HepG2 (cell line): ENCODE measurements around the gene OR2AG2. TPM values are rescaled to one million over a fixed set of nuclear protein-coding genes. Genes with fewer than 3 reads are reported as not detected.

Source experiments
- ATAC-seq: fragments of 200-7000 bp; cut with Tn5 transposase; 3 replicates; pipeline ENCODE4 v1.9.1; 2020; ENCODE audit warnings: mild to moderate bottlenecking, moderate library complexity
- BruUV-seq: library from RNA; stranded (reverse); fragments of 400-500 nt; replicated peaks from 2 replicates; lab custom pipeline; 2021; lab: Mats Ljungman, UMichigan
- CTCF ChIA-PET: fragments of 300-600 bp; formaldehyde crosslinking; extraction: SDS; loops from one replicate; lab custom pipeline; 2021; ENCODE audit warnings: low total read pairs, inconsistent platforms, low intra/inter-chr PET ratio; lab: Yijun Ruan, JAX
- POLR2A ChIA-PET: fragments of 350-600 bp; sonication (Branson Sonifier 250); formaldehyde crosslinking; loops from one replicate; lab custom pipeline; 2020; ENCODE audit warnings: antibody characterized with exemption, inconsistent platforms; lab: Yijun Ruan, JAX
- DNase-seq: peaks from one replicate; pipeline ENCODE4 v3.0.0-alpha.2; 2015; ENCODE audit warnings: low spot score
- FAIRE-seq: peaks from 3 replicates; lab custom pipeline; 2011; peaks lifted over from hg19 to GRCh38; lab: Jason Lieb, UNC
- H2AFZ ChIP-seq: one replicate; pipeline ENCODE4 v1.6.1; 2011; ENCODE audit warnings: low read length, inconsistent platforms
- H3K27ac ChIP-seq: fragments of 300-600 bp; 3 replicates; pipeline ENCODE4 v1.8.0; 2011; ENCODE audit warnings: mixed run types, mild to moderate bottlenecking, mixed read lengths, low read length, inconsistent platforms; ENCODE audit not compliant: insufficient read depth; ENCODE audit errors: extremely low read length
- H3K27me3 ChIP-seq, 2 experiments: fragments of 200-600 bp in 1 of 2; 2 replicates in 1 of 2; 3 replicates in 1 of 2; pipeline versions ENCODE4 v1.6.0 to v1.8.0; 2011; ENCODE audit warnings: low read length in 2 of 2, mild to moderate bottlenecking in 2 of 2, moderate library complexity in 2 of 2, inconsistent platforms in 1 of 2; ENCODE audit not compliant: insufficient read depth in 2 of 2, control insufficient read depth in 1 of 2
- H3K36me3 ChIP-seq, 2 experiments: fragments of 200-600 bp in 1 of 2; replicated peaks in 1 of 2; 2 replicates in 1 of 2; 3 replicates in 1 of 2; pipeline versions ENCODE4 v1.5.1 to v1.8.0; 2011; ENCODE audit warnings: low read length in 2 of 2, inconsistent platforms in 1 of 2; ENCODE audit not compliant: insufficient read depth in 2 of 2, control insufficient read depth in 1 of 2
- H3K4me1 ChIP-seq: 2 replicates; pipeline ENCODE4 v1.5.1; 2012; ENCODE audit warnings: low read length, inconsistent platforms; ENCODE audit not compliant: insufficient read depth
- H3K4me2 ChIP-seq: 2 replicates; pipeline ENCODE4 v1.6.0; 2011; ENCODE audit warnings: low read depth, low read length, inconsistent platforms
- H3K4me3 ChIP-seq, 3 experiments: fragments of 200-600 bp in 1 of 3; sonication (generic), shearing (Covaris generic) in 1 of 3; replicated peaks in 1 of 3; 2 replicates each; pipeline ENCODE4 v1.5.1; 2011 to 2016; ENCODE audit warnings: low read length in 3 of 3, inconsistent platforms in 2 of 3, low read depth in 2 of 3, mild to moderate bottlenecking in 2 of 3, control low read depth in 1 of 3, mixed read lengths in 1 of 3; ENCODE audit not compliant: insufficient read depth in 1 of 3
- H3K79me2 ChIP-seq: one replicate; pipeline ENCODE4 v1.6.1; 2011; ENCODE audit warnings: low read length, inconsistent platforms; ENCODE audit not compliant: insufficient read depth
- H3K9ac ChIP-seq: 2 replicates; pipeline ENCODE4 v1.6.0; 2011; ENCODE audit warnings: mild to moderate bottlenecking, low read depth, low read length, inconsistent platforms; ENCODE audit not compliant: insufficient read depth
- H3K9me3 ChIP-seq: 2 replicates; pipeline ENCODE4 v1.5.1; 2012; ENCODE audit warnings: mild to moderate bottlenecking, low read length
- H4K20me1 ChIP-seq: 2 replicates; pipeline ENCODE4 v1.6.0; 2011; ENCODE audit warnings: inconsistent platforms, mild to moderate bottlenecking, low read length, moderate library complexity; ENCODE audit not compliant: insufficient read depth
- FOXA3 ChIP-seq: IDR thresholded peaks from 2 replicates; pipeline ENCODE4 v1.6.1; 2016; ENCODE audit warnings: missing genetic modification reagents, missing compliant biosample characterization
- GABPB1 ChIP-seq: IDR thresholded peaks from 2 replicates; pipeline ENCODE4 v1.6.1; 2016; ENCODE audit warnings: mild to moderate bottlenecking, missing genetic modification reagents, moderate library complexity, missing compliant biosample characterization
- GZF1 ChIP-seq: sonication (generic); formaldehyde crosslinking; IDR thresholded peaks from 2 replicates; pipeline ENCODE4 v1.5.1; 2020; ENCODE audit warnings: mild to moderate bottlenecking, missing genetic modification reagents
- KLF6 ChIP-seq: IDR thresholded peaks from 2 replicates; pipeline ENCODE4 v1.8.0; 2016; ENCODE audit warnings: missing biosample characterization, missing genetic modification reagents
- ZBTB8A ChIP-seq: sonication (generic); formaldehyde crosslinking; IDR thresholded peaks from 2 replicates; pipeline ENCODE4 v1.4.0; 2020; ENCODE audit warnings: mild to moderate bottlenecking, low read depth, missing genetic modification reagents, borderline replicate concordance
- ZNF143 ChIP-seq: sonication (generic); formaldehyde crosslinking; IDR thresholded peaks from 2 replicates; pipeline ENCODE4 v1.4.0; 2020; ENCODE audit warnings: missing genetic modification reagents
- ZNF354B ChIP-seq: sonication (generic); formaldehyde crosslinking; IDR thresholded peaks from 2 replicates; pipeline ENCODE4 v1.8.0; 2022; ENCODE audit warnings: mild to moderate bottlenecking, missing genetic modification reagents
- ZNF670 ChIP-seq: sonication (generic); formaldehyde crosslinking; IDR thresholded peaks from 2 replicates; pipeline ENCODE4 v1.8.0; 2022; ENCODE audit warnings: mild to moderate bottlenecking, missing genetic modification reagents, borderline replicate concordance
- WGBS: methylation state at CpG from one replicate; pipeline ENCODE4 v1.1.6; 2017; ENCODE audit warnings: low lambda C conversion rate; 5-methylcytosine and 5-hydroxymethylcytosine counted together
- in situ Hi-C: cut with HindIII; loops from 2 replicates; pipeline ENCODE4 v1.10.0; 2017; ENCODE audit warnings: low pct_unique_long_range_greater_than_20kb; ENCODE audit not compliant: extremely low pct_ligation_motif_present
- intact Hi-C: fragments of 100-400 bp; cut with micrococcal nuclease; formaldehyde crosslinking; loops from one replicate; pipeline ENCODE4 v1.10.0; 2022; ENCODE audit not compliant: unreplicated experiment
- polyA plus RNA-seq, 8 experiments: library from polyadenylated mRNA; depleted of rRNA in 3 of 8; stranded (reverse) in 7 of 8; unstranded in 1 of 8; fragments of >200 nt; fragmentation: Illumina TruSeq in 4 of 8; extraction: Trizol in 4 of 8; gene quantifications; 2 replicates each; pipeline versions ENCODE4 v1.2.1 to v1.2.3, GENCODE V29; 2011 to 2016; ENCODE audit warnings: low read depth in 4 of 8, missing spikeins in 1 of 8, mixed read lengths in 1 of 8; ENCODE audit not compliant: insufficient read depth in 1 of 8
- total RNA-seq, 5 experiments: library from RNA; depleted of rRNA; stranded (reverse); fragments of >200 nt; fragmentation: Illumina TruSeq; extraction: Trizol; gene quantifications; 2 replicates each; pipeline ENCODE4 v1.2.3, GENCODE V29; 2016; ENCODE audit warnings: low read depth in 1 of 5
- TF ChIP-seq, protein P1 (sequence below): sonication (generic); formaldehyde crosslinking; IDR thresholded peaks from 2 replicates; pipeline ENCODE4 v1.4.0; 2020; ENCODE audit warnings: missing genetic modification reagents
- TF ChIP-seq, protein P2 (sequence below): sonication (generic); formaldehyde crosslinking; IDR thresholded peaks from 2 replicates; pipeline ENCODE4 v1.4.0; 2020; ENCODE audit warnings: low read depth, mild to moderate bottlenecking, missing genetic modification reagents

The OR2AG2 gene
- total and polyA plus RNA-seq, 2 of the 13 experiments (the other 11 are each of a cell fraction or from before 2014, with no cell fraction given) = not detected

DNA sequence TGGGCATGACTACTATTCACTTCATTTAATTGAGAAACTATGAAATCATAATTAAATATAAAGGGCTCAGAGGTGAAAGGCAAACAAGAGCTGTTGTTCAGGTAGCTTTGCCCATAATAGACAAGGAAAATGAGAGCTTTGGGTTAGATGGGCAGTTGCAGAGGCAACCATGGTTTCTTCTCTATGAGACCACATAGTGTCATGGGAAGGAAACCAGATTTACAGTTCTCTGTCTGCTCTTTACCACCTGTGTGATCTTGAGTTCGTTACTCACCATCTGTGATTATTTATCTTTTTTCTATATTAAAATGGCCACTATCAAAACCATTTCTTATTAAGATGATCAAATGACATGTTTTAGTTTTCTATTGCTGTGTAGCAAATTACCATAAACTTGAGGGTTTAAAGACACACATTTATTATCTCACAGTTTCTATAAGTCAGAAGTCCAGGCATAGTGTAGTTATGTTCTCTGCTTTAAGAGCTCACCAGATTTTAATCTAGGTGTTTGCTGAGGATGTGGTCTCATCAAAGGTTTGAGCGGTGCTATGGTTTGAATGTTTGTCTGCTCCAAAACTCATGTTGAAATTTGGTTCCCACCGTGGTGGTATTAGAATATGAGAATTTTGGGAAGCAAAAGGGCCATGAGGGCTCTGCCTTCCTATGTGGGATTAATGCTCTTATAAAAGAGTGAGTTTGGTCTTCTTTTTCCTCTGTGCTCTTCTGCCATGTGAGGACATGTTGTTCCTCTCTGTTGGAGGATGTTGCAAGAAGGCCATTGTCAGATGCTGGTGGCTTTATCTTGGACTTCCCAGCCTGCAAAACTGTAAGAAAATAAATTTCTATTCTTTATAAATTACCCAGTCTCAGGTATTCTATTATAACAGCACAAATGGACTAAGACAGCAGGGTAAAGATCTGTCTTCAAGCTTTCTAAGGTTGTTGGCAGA is 38.2 kb downstream of the OR2AG2 start:
- 33% methylated on average over 3 of the region's 3 CpGs for WGBS
- Histone ChIP-seq H3K9ac (no peak overlapping the region), H4K20me1 (no peaks in the 10 kb centered on the region), H3K9me3 (no peaks in the 10 kb centered on the region), H3K4me2 (no peak overlapping the region), H2AFZ (no peak overlapping the region), H3K27ac (no peak overlapping the region), H3K4me1 (no peaks in the 10 kb centered on the region), H3K36me3 (no peaks in the 10 kb centered on the region), H3K4me3 (no peak overlapping the region), H3K27me3 (no peaks in the 10 kb centered on the region), H3K79me2 (no peaks in the 10 kb centered on the region)
- ChIA-PET CTCF (no interaction called here), POLR2A (no interaction called here)
- DNase-seq (no peak), ATAC-seq (no peak), FAIRE-seq (no peak)
- in situ Hi-C loops = no loop called here
- intact Hi-C loops = no loop called here
- no TSS peak for BruUV-seq
- TF ChIP-seq, protein P1, sequence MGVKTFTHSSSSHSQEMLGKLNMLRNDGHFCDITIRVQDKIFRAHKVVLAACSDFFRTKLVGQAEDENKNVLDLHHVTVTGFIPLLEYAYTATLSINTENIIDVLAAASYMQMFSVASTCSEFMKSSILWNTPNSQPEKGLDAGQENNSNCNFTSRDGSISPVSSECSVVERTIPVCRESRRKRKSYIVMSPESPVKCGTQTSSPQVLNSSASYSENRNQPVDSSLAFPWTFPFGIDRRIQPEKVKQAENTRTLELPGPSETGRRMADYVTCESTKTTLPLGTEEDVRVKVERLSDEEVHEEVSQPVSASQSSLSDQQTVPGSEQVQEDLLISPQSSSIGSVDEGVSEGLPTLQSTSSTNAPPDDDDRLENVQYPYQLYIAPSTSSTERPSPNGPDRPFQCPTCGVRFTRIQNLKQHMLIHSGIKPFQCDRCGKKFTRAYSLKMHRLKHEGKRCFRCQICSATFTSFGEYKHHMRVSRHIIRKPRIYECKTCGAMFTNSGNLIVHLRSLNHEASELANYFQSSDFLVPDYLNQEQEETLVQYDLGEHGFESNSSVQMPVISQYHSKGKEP = no peak
- TF ChIP-seq ZNF354B (CRISPR knock-in tag) = no peak
- no peak for TF ChIP-seq FOXA3 (CRISPR knock-in tag)
- TF ChIP-seq, protein P2, sequence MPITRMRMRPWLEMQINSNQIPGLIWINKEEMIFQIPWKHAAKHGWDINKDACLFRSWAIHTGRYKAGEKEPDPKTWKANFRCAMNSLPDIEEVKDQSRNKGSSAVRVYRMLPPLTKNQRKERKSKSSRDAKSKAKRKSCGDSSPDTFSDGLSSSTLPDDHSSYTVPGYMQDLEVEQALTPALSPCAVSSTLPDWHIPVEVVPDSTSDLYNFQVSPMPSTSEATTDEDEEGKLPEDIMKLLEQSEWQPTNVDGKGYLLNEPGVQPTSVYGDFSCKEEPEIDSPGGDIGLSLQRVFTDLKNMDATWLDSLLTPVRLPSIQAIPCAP (CRISPR knock-in tag) = no peak
- TF ChIP-seq KLF6 (CRISPR knock-in tag) = no peak
- no peak for TF ChIP-seq ZNF670
- TF ChIP-seq GABPB1 (CRISPR knock-in tag) = no peak
- no peak for TF ChIP-seq ZBTB8A (CRISPR knock-in tag)
- TF ChIP-seq GZF1 (CRISPR knock-in tag) = no peak
- TF ChIP-seq ZNF143 (CRISPR knock-in tag) = no peak
